NB4 (cell line): ENCODE data around the gene UGT2B17.
"Not testable (repeated sequence)": the region's sequence is repeated elsewhere in the genome, so short reads cannot be mapped to it uniquely, and the experiment has no call there.

Experiments
- CTCF ChIP-seq: IDR thresholded peaks from one replicate; pipeline ENCODE4 v1.5.1; 2012; ENCODE audit warnings: low read depth, low read length
- POLR2A ChIP-seq: IDR thresholded peaks from 2 replicates; pipeline ENCODE4 v1.6.1; 2011; ENCODE audit warnings: mild to moderate bottlenecking; ENCODE audit not compliant: insufficient read length; ENCODE audit errors: extremely low read depth

- not testable (repeated sequence) for TF ChIP-seq CTCF, POLR2A
Measured at GRCh38 chr4:68560364-68561070, 15.6 kb downstream of the UGT2B17 start.
